Measurements from ENCODE around the gene PHACTR3. TPM values are rescaled to one million over a fixed set of nuclear protein-coding genes. Genes with fewer than 3 reads are reported as not detected.

Gene PHACTR3
- total RNA-seq, 1 experiment from 2014 or later = not detected

- Mint-ChIP-seq H3K9me3 (peaks cover 0 to 38% of the 10 kb centered on the region in 2 experiments; a peak in 3 of 5 replicates), H3K27me3 (ENCODE audit: low read depth) (peaks cover 13% of the 10 kb centered on the region), H3K36me3 (ENCODE audit: insufficient read depth in 1 of 3, low read depth in 3 of 3) (peaks cover 0 to 4% (median 0%) of the 10 kb centered on the region in 3 experiments; a peak in 2 of 7 replicates), H3K4me1 (peaks cover 3 to 4% of the 10 kb centered on the region in 2 experiments; a peak in 2 of 4 replicates), H3K27ac (no peak overlapping the region), H3K4me3 (no peak overlapping the region)
- Histone ChIP-seq H3K79me2 (ENCODE audit: insufficient read depth, low read length) (no peaks in the 10 kb centered on the region), H3K23ac (ENCODE audit: insufficient read length, low read depth, low read length) (no peak overlapping the region), H2BK15ac (ENCODE audit: low read depth, low read length) (no peak overlapping the region), H3K23me2 (ENCODE audit: insufficient read length, low read depth, low read length, poor library complexity, severe bottlenecking) (no peaks in the 10 kb centered on the region), H2BK5ac (ENCODE audit: insufficient read length, low read length) (no peak overlapping the region), H2BK20ac (ENCODE audit: low read depth, low read length, poor library complexity, severe bottlenecking) (no peak overlapping the region), H3K14ac (ENCODE audit: insufficient read depth, low read length) (no peak overlapping the region; the same call in 1 of the 2 replicates), H3K9ac (ENCODE audit: extremely low read depth, insufficient read length, low read length) (no peak overlapping the region), H3K18ac (ENCODE audit: insufficient read length, low read depth, low read length) (no peak overlapping the region), H3K9me3 (ENCODE audit: control insufficient read depth, low read depth, low read length) (no peaks in the 10 kb centered on the region), H3K27ac (ENCODE audit: insufficient read length, low read depth, low read length) (no peak overlapping the region), H4K20me1 (ENCODE audit: control insufficient read depth, insufficient read depth, insufficient read length) (no peaks in the 10 kb centered on the region), H4K91ac (ENCODE audit: insufficient read length, low read depth, low read length) (no peak overlapping the region), H2BK12ac (ENCODE audit: insufficient read length, low read depth, low read length) (no peak overlapping the region), H2AK5ac (ENCODE audit: insufficient read length, low read length) (no peak overlapping the region), H2BK120ac (ENCODE audit: low read depth, low read length, poor library complexity, severe bottlenecking) (no peak overlapping the region), H3K79me1 (ENCODE audit: insufficient read depth, low read depth, low read length, poor library complexity, severe bottlenecking) (no peaks in the 10 kb centered on the region), H3T11ph (ENCODE audit: low read length) (no peak overlapping the region), H3K56ac (ENCODE audit: insufficient read length, low read depth, low read length) (no peak overlapping the region), H3K4me2 (ENCODE audit: insufficient read depth, insufficient read length, low read length) (no peak overlapping the region), H3K4me1 (ENCODE audit: insufficient read depth, low read length) (no peaks in the 10 kb centered on the region), H4K8ac (replicated peaks; ENCODE audit: insufficient read length, low read depth, low read length) (no peak overlapping the region), H2AFZ (ENCODE audit: low read length) (no peak overlapping the region), H3K27me3 (ENCODE audit: insufficient read depth, low read length) (no peaks in the 10 kb centered on the region; the same call in 1 of the 2 replicates), H4K5ac (ENCODE audit: insufficient read length, low read depth, low read length) (no peak overlapping the region), H3K4ac (ENCODE audit: low read depth, low read length) (no peak overlapping the region)
- TF ChIP-seq CTCF (conservative IDR thresholded peaks at IDR 0.05) = no peak
- WGBS (ENCODE audit: extremely low coverage, insufficient read length, low lambda C conversion rate) = no CpG with 5 or more reads among the region's 5 CpGs
- no peak for DNase-seq
Measured at GRCh38 chr20:59561614-59562277, 42.6 kb upstream of the PHACTR3 start.

Measured in H9 (cell line).